K562 (cell line): ENCODE results near the gene CFAP70. TPM values are rescaled to one million over a fixed set of nuclear protein-coding genes. Genes with fewer than 3 reads are reported as not detected.
A peak's percentile ranks its signal among the peaks of the same experiment; 100 is the strongest.

Experiments
- ATF3 ChIP-seq, 2 experiments: fragments of 450-650 bp in 1 of 2; sonication (generic) in 1 of 2; formaldehyde crosslinking in 1 of 2; IDR thresholded peaks in 1 of 2; conservative IDR thresholded peaks in 1 of 2; 2 replicates each; pipeline versions ENCODE4 v1.6.1 to v1.8.1; 2016 to 2023; ENCODE audit warnings: mild to moderate bottlenecking in 2 of 2, moderate library complexity in 2 of 2, inconsistent platforms in 1 of 2, missing genetic modification reagents in 1 of 2
- CBX3 ChIP-seq, 2 experiments: IDR thresholded peaks; 1 replicate in 1 of 2; 2 replicates in 1 of 2; pipeline ENCODE4 v1.6.1; 2012; ENCODE audit warnings: inconsistent platforms in 2 of 2, low read length in 2 of 2, borderline replicate concordance in 1 of 2, control low read depth in 1 of 2
- CREB1 ChIP-seq, 2 experiments: sonication (generic) in 1 of 2; formaldehyde crosslinking in 1 of 2; IDR thresholded peaks; 2 replicates each; pipeline versions ENCODE4 v1.6.1 to v1.8.0; 2012 to 2022; ENCODE audit warnings: inconsistent platforms in 1 of 2, mild to moderate bottlenecking in 1 of 2, missing genetic modification reagents in 1 of 2, moderate library complexity in 1 of 2
- CREBBP ChIP-seq: IDR thresholded peaks from one replicate; pipeline ENCODE4 v1.6.1; 2012; ENCODE audit warnings: low read depth, mild to moderate bottlenecking, control low read depth, inconsistent platforms, low read length
- ESRRA ChIP-seq: fragments of 450-650 bp; IDR thresholded peaks from 2 replicates; pipeline ENCODE4 v1.6.1; 2014; ENCODE audit warnings: low read depth, mild to moderate bottlenecking, moderate library complexity, borderline replicate concordance
- FOXP1 ChIP-seq: sonication (generic); formaldehyde crosslinking; IDR thresholded peaks from 2 replicates; pipeline ENCODE4 v1.8.0; 2022; ENCODE audit warnings: mild to moderate bottlenecking, missing genetic modification reagents
- GABPB1 ChIP-seq: sonication (generic); formaldehyde crosslinking; IDR thresholded peaks from 2 replicates; pipeline ENCODE4 v1.8.0; 2022; ENCODE audit warnings: mild to moderate bottlenecking, missing genetic modification reagents
- HMGN3 ChIP-seq: IDR thresholded peaks from 2 replicates; pipeline ENCODE4 v1.6.1; 2011; ENCODE audit warnings: borderline replicate concordance, low read depth, mild to moderate bottlenecking, mixed read lengths, low read length; ENCODE audit not compliant: insufficient read length; ENCODE audit errors: extremely low read depth
- HSF4 ChIP-seq: fragments of 250-450 bp; sonication (Bioruptor Pico); IDR thresholded peaks from 2 replicates; pipeline ENCODE4 v2.1.2; 2022; ENCODE audit warnings: mild to moderate bottlenecking, moderate library complexity, borderline replicate concordance
- IFI16 ChIP-seq: fragments of 250-450 bp; sonication (Bioruptor Pico); IDR thresholded peaks from 2 replicates; pipeline ENCODE4 v2.1.2; 2022; ENCODE audit warnings: mild to moderate bottlenecking, inconsistent platforms
- IRF9 ChIP-seq: fragments of 450-650 bp; IDR thresholded peaks from 2 replicates; pipeline ENCODE4 v1.6.1; 2016; ENCODE audit warnings: missing biosample characterization, missing genetic modification characterization
- KAT7 ChIP-seq: sonication (generic); formaldehyde crosslinking; IDR thresholded peaks from 2 replicates; pipeline ENCODE4 v1.8.0; 2022; ENCODE audit warnings: missing genetic modification reagents, mild to moderate bottlenecking, borderline replicate concordance
- KDM2B ChIP-seq: fragments of 250-450 bp; sonication (Bioruptor Pico); IDR thresholded peaks from 2 replicates; pipeline ENCODE4 v1.8.0; 2021; ENCODE audit warnings: mild to moderate bottlenecking, moderate library complexity
- MCM2 ChIP-seq: fragments of 450-650 bp; IDR thresholded peaks from 2 replicates; pipeline ENCODE4 v1.6.1; 2017; ENCODE audit warnings: low read depth, mild to moderate bottlenecking
- PTTG1 ChIP-seq: fragments of 450-650 bp; IDR thresholded peaks from 2 replicates; pipeline ENCODE4 v1.6.1; 2016; ENCODE audit warnings: low read depth, mild to moderate bottlenecking, missing genetic modification characterization, missing compliant biosample characterization
- SREBF1 ChIP-seq: fragments of 150-350 bp; IDR thresholded peaks from 2 replicates; pipeline ENCODE4 v1.6.1; 2014; ENCODE audit warnings: antibody characterized with exemption, low read depth, low read length, borderline replicate concordance
- STAT5B ChIP-seq: fragments of 250-450 bp; sonication (Bioruptor Pico); IDR thresholded peaks from 2 replicates; pipeline ENCODE4 v1.8.0; 2021; ENCODE audit warnings: mild to moderate bottlenecking, inconsistent platforms
- TCFL5 ChIP-seq: fragments of 250-450 bp; sonication (Bioruptor Pico); conservative IDR thresholded peaks from 2 replicates; pipeline ENCODE4 v1.6.1; 2021; ENCODE audit warnings: mild to moderate bottlenecking, moderate library complexity, matching md5 sums
- ZBTB5 ChIP-seq: fragments of 450-650 bp; IDR thresholded peaks from 2 replicates; pipeline ENCODE4 v1.6.1; 2017; ENCODE audit warnings: antibody characterized with exemption
- ZC3H11A ChIP-seq: IDR thresholded peaks from 2 replicates; pipeline ENCODE4 v1.6.1; 2012; ENCODE audit warnings: low read depth, low read length, improper control_type of control experiment
- ZNF133 ChIP-seq: fragments of 250-450 bp; sonication (Bioruptor Pico); IDR thresholded peaks from 2 replicates; pipeline ENCODE4 v1.4.0; 2020; ENCODE audit warnings: mild to moderate bottlenecking
- ZNF143 ChIP-seq: sonication (generic); formaldehyde crosslinking; IDR thresholded peaks from 2 replicates; pipeline ENCODE4 v1.9.0; 2022; ENCODE audit warnings: mild to moderate bottlenecking, missing genetic modification reagents
- ZNF408 ChIP-seq: fragments of 250-450 bp; sonication (Bioruptor Pico); IDR thresholded peaks from 2 replicates; pipeline ENCODE4 v1.4.0; 2020; ENCODE audit warnings: low read depth, mild to moderate bottlenecking, moderate library complexity
- ZNF561 ChIP-seq: fragments of 450-650 bp; formaldehyde crosslinking; conservative IDR thresholded peaks from 2 replicates; pipeline ENCODE4 v1.4.0; 2020; ENCODE audit warnings: mild to moderate bottlenecking, moderate library complexity
- ZNF586 ChIP-seq: fragments of 450-650 bp; formaldehyde crosslinking; conservative IDR thresholded peaks from 2 replicates; pipeline ENCODE4 v1.4.0; 2020; ENCODE audit warnings: mild to moderate bottlenecking, moderate library complexity
- polyA plus RNA-seq, 8 experiments: library from polyadenylated mRNA; depleted of rRNA in 4 of 8; stranded (reverse) in 5 of 8; unstranded in 3 of 8; fragments of >200 nt; fragmentation: Nextera tagmentation in 2 of 8; fragmentation: Illumina TruSeq in 1 of 8; extraction: Ambion mirVana in 2 of 8; extraction: Trizol in 1 of 8; gene quantifications; 2 replicates each; pipeline versions ENCODE4 v1.2.1 to v1.2.3, GENCODE V29; 2011 to 2014; ENCODE audit warnings: inconsistent platforms in 1 of 8, missing spikeins in 1 of 8
- total RNA-seq, 7 experiments: library from RNA; depleted of rRNA in 6 of 7; stranded (reverse); fragments of >200 nt in 6 of 7; fragmentation: Illumina TruSeq in 2 of 7; extraction: Trizol in 2 of 7; gene quantifications; 2 replicates each; pipeline versions ENCODE4 v1.2.1 to v1.2.3, GENCODE V29; 2011 to 2021; ENCODE audit warnings: low replicate concordance in 1 of 7

The CFAP70 gene
- total and polyA plus RNA-seq, 9 of the 15 experiments (the other 6 are each of a cell fraction or from before 2014, with no cell fraction given) = 0.27 to 1.6 (median 0.86) TPM

DNA sequence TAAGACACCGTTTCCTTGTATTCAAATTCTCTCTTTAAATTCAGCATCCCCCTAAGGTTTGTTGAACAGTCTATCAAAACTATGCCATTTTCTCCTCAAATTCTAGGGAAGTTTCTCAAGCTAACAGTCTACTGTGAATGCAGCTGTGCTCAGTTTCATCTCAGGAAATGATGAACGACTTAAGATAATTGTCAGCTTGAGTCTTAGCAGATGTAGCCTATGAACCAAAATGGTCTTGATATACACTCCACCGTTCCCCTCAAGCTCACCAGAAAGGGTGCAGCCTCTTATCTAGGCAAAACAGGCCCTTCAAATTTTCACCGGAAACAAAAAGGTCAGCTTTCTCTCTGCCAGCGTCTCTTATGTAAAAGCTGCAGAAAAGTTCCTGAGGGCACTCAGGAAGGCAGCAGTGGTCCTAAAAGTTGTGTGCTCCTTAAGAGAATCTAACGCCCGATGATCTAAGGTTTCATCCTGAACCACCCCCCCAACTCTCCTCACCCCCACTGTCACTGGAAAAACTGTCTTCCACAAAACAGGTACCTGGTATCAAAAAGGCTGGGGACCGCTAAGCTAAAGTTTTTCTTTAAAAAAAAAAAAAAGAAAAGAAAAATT lies 113.7 kb downstream of the CFAP70 start (continued):
- TF ChIP-seq IRF9 (tag) (no peak), TCFL5 (CRISPR knock-in tag) (no peak), MCM2 (no peak), KAT7 (CRISPR knock-in tag) (no peak), STAT5B (CRISPR knock-in tag) (no peak), KDM2B (CRISPR knock-in tag) (no peak), SREBF1 (no peak), CREBBP (no peak), ESRRA (peak; percentile 47; the same call in 1 of the 2 replicates), GABPB1 (CRISPR knock-in tag) (0 out of 2 replicates have a peak, but pooled peaks have one; percentile 45), HSF4 (no peak), ATF3 (IDR thresholded peaks at IDR 0.05) (no peak), ATF3 (CRISPR knock-in tag; conservative IDR thresholded peaks at IDR 0.05) (no peak), ZNF586 (CRISPR knock-in tag) (no peak), IFI16 (CRISPR knock-in tag) (no peak), PTTG1 (no peak), ZNF133 (CRISPR knock-in tag) (no peak), FOXP1 (CRISPR knock-in tag) (peak; percentile 44; the same call in 1 of the 2 replicates), ZNF143 (CRISPR knock-in tag) (no peak), ZC3H11A (no peak), ZNF561 (CRISPR knock-in tag) (no peak), HMGN3 (no peak), ZNF408 (CRISPR knock-in tag) (no peak), ZBTB5 (no peak), CREB1 (IDR thresholded peaks at IDR 0.05) (peak; percentile 52; the same call in 1 of the 2 replicates), CREB1 (CRISPR knock-in tag; IDR thresholded peaks at IDR 0.05) (no peak; the same call in 1 of the 2 replicates), CBX3 (IDR thresholded peaks at IDR 0.05; ENCODE audit: borderline replicate concordance in 1 of 2, low read length in 2 of 2) (peak in 1 of 2 experiments; percentile 86; a peak in 2 of 3 replicates)
